ENCODE results near the gene TMEM38A.

The TMEM38A gene

GRCh38 chr19:16660763-16661479, at the start of gene TMEM38A (continued):
- TF ChIP-seq ZNF561 (tag by site-specific recombination; IDR thresholded peaks at IDR 0.05; ENCODE audit: borderline replicate concordance), result 0 out of 2 replicates have a peak, but pooled peaks have one; percentile 15
- TF ChIP-seq ZNF571 (tag by site-specific recombination; IDR thresholded peaks at IDR 0.05), result no peak
- TF ChIP-seq KLF9 (tag by site-specific recombination; IDR thresholded peaks at IDR 0.05; ENCODE audit: low read depth), result peak; percentile 56
- no peak for TF ChIP-seq ZNF174 (tag by site-specific recombination; IDR thresholded peaks at IDR 0.05)
- TF ChIP-seq, protein P1, sequence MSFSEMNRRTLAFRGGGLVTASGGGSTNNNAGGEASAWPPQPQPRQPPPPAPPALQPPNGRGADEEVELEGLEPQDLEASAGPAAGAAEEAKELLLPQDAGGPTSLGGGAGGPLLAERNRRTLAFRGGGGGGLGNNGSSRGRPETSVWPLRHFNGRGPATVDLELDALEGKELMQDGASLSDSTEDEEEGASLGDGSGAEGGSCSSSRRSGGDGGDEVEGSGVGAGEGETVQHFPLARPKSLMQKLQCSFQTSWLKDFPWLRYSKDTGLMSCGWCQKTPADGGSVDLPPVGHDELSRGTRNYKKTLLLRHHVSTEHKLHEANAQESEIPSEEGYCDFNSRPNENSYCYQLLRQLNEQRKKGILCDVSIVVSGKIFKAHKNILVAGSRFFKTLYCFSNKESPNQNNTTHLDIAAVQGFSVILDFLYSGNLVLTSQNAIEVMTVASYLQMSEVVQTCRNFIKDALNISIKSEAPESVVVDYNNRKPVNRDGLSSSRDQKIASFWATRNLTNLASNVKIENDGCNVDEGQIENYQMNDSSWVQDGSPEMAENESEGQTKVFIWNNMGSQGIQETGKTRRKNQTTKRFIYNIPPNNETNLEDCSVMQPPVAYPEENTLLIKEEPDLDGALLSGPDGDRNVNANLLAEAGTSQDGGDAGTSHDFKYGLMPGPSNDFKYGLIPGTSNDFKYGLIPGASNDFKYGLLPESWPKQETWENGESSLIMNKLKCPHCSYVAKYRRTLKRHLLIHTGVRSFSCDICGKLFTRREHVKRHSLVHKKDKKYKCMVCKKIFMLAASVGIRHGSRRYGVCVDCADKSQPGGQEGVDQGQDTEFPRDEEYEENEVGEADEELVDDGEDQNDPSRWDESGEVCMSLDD (tag by site-specific recombination; IDR thresholded peaks at IDR 0.05), result peak; percentile 62
- TF ChIP-seq HOXA7 (CRISPR knock-in tag; IDR thresholded peaks at IDR 0.05; ENCODE audit: borderline replicate concordance), result no peak
- TF ChIP-seq ZFP41 (tag by site-specific recombination; IDR thresholded peaks at IDR 0.05; ENCODE audit: borderline replicate concordance), result no peak

DNA sequence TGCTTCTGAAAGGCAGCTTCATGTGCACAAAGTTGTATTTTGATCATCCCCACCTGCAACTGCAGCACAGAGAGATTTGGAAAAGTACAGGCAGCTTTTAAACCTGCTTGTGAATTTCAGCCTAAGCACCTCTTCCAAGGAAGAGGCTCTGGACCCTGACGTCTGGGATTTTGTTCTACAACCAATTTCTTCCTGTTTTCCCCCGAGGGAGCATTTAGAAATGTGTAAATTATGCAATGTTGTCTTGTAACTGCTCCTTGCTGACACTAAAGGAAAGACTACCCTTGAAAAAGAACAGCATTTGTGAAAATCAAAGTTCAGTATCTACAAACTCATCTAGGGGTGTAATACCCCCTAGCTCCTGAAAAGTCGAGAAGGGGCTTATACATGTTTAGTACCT, 48.3 kb upstream of the TMEM38A start:
- H3K9me3 ChIP-seq (ENCODE audit: control insufficient read depth, insufficient read depth, low read depth, low read length), result no peaks in the 10 kb centered on the region
- TF ChIP-seq ZNF501 (tag by site-specific recombination; IDR thresholded peaks at IDR 0.05) (no peak), YY1 (tag by site-specific recombination; IDR thresholded peaks at IDR 0.05) (no peak), SP3 (tag by site-specific recombination; IDR thresholded peaks at IDR 0.05) (no peak), ZFP69B (tag by site-specific recombination; IDR thresholded peaks at IDR 0.05) (no peak), ZFP3 (tag by site-specific recombination; IDR thresholded peaks at IDR 0.05; ENCODE audit: low read depth) (no peak), MEIS1 (CRISPR knock-in tag; IDR thresholded peaks at IDR 0.05; ENCODE audit: borderline replicate concordance) (no peak), IKZF3 (tag by site-specific recombination; IDR thresholded peaks at IDR 0.05) (no peak), CTCF (tag by site-specific recombination; IDR thresholded peaks at IDR 0.05) (no peak), ZNF561 (tag by site-specific recombination; IDR thresholded peaks at IDR 0.05; ENCODE audit: borderline replicate concordance) (no peak)
- TF ChIP-seq, protein P2, sequence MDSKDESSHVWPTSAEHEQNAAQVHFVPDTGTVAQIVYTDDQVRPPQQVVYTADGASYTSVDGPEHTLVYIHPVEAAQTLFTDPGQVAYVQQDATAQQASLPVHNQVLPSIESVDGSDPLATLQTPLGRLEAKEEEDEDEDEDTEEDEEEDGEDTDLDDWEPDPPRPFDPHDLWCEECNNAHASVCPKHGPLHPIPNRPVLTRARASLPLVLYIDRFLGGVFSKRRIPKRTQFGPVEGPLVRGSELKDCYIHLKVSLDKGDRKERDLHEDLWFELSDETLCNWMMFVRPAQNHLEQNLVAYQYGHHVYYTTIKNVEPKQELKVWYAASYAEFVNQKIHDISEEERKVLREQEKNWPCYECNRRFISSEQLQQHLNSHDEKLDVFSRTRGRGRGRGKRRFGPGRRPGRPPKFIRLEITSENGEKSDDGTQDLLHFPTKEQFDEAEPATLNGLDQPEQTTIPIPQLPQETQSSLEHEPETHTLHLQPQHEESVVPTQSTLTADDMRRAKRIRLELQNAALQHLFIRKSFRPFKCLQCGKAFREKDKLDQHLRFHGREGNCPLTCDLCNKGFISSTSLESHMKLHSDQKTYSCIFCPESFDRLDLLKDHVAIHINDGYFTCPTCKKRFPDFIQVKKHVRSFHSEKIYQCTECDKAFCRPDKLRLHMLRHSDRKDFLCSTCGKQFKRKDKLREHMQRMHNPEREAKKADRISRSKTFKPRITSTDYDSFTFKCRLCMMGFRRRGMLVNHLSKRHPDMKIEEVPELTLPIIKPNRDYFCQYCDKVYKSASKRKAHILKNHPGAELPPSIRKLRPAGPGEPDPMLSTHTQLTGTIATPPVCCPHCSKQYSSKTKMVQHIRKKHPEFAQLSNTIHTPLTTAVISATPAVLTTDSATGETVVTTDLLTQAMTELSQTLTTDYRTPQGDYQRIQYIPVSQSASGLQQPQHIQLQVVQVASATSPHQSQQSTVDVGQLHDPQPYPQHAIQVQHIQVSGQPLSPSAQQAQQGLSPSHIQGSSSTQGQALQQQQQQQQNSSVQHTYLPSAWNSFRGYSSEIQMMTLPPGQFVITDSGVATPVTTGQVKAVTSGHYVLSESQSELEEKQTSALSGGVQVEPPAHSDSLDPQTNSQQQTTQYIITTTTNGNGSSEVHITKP (tag by site-specific recombination; IDR thresholded peaks at IDR 0.05), result no peak
- peaks cover 22% of the 10 kb centered on the region for H3K4me1 ChIP-seq (ENCODE audit: control insufficient read depth, insufficient read depth, low read length)
- H3K4me3 ChIP-seq (ENCODE audit: low read depth, low read length), result no peak overlapping the region
- POLR2A ChIA-PET, result no interaction called here
- H3K27ac ChIP-seq (ENCODE audit: extremely low read depth, low read depth, low read length), result no peak overlapping the region
- CTCF ChIA-PET, result interaction anchor here (0.7 to 0.8 kb wide), 2 partner anchors 10 to 26 kb away, joined by 3 read pairs; no protein-coding TSS in a partner anchor
- H3K36me3 ChIP-seq (ENCODE audit: control insufficient read depth in 2 of 2, insufficient read depth in 1 of 2, low read length in 2 of 2), result no peaks in the 10 kb centered on the region

All from HEK293 (cell line).